K562 (cell line): ENCODE measurements around the gene NOA1. TPM values are rescaled to one million over a fixed set of nuclear protein-coding genes. Genes with fewer than 3 reads are reported as not detected.
A peak's percentile ranks its signal among the peaks of the same experiment; 100 is the strongest.

Source experiments
- CHCHD3 ChIP-seq: fragments of 250-450 bp; sonication (Bioruptor Pico); IDR thresholded peaks from 2 replicates; pipeline ENCODE4 v2.1.2; 2022; ENCODE audit warnings: mild to moderate bottlenecking
- FOXK1 ChIP-seq: sonication (generic); formaldehyde crosslinking; IDR thresholded peaks from 2 replicates; pipeline ENCODE4 v1.8.0; 2022; ENCODE audit warnings: missing genetic modification reagents, mild to moderate bottlenecking, borderline replicate concordance
- NFRKB ChIP-seq: fragments of 450-650 bp; IDR thresholded peaks from 2 replicates; pipeline ENCODE4 v1.6.1; 2016; ENCODE audit warnings: low read depth
- NR1H2 ChIP-seq: sonication (generic); formaldehyde crosslinking; IDR thresholded peaks from 2 replicates; pipeline ENCODE4 v1.4.0; 2020; ENCODE audit warnings: mild to moderate bottlenecking, missing genetic modification reagents
- NR3C1 ChIP-seq: sonication (generic); formaldehyde crosslinking; IDR thresholded peaks from 2 replicates; pipeline ENCODE4 v1.8.1; 2022; ENCODE audit warnings: missing genetic modification reagents
- POLR2A ChIP-seq: fragments of 450-650 bp; conservative IDR thresholded peaks from 2 replicates; pipeline ENCODE4 v1.6.1; 2016
- SLC30A9 ChIP-seq: fragments of 250-450 bp; sonication (Bioruptor Pico); IDR thresholded peaks from 2 replicates; pipeline ENCODE4 v1.8.0; 2022; ENCODE audit warnings: mild to moderate bottlenecking, moderate library complexity
- SRSF9 ChIP-seq: fragments of 200-400 bp; formaldehyde crosslinking; IDR thresholded peaks from 2 replicates; pipeline ENCODE4 v1.6.1; 2017; ENCODE audit warnings: low read depth, low read length, borderline replicate concordance
- TBL1XR1 ChIP-seq, 2 experiments: IDR thresholded peaks; 2 replicates each; pipeline ENCODE4 v1.6.1; 2012; ENCODE audit warnings: improper control_type of control experiment in 2 of 2, low read length in 2 of 2, mild to moderate bottlenecking in 1 of 2
- TBP ChIP-seq: optimal IDR thresholded peaks from 2 replicates; pipeline ENCODE3; 2011; ENCODE audit warnings: low read depth, low read length, improper control_type of control experiment
- ZBTB34 ChIP-seq: fragments of 250-450 bp; sonication (Bioruptor Pico); IDR thresholded peaks from 2 replicates; pipeline ENCODE4 v1.8.0; 2021; ENCODE audit warnings: mild to moderate bottlenecking, moderate library complexity
- ZNF280A ChIP-seq: fragments of 450-650 bp; IDR thresholded peaks from 2 replicates; pipeline ENCODE4 v1.6.1; 2018; ENCODE audit warnings: mild to moderate bottlenecking, low read depth; ENCODE audit not compliant: partially characterized antibody
- polyA plus RNA-seq, 8 experiments: library from polyadenylated mRNA; depleted of rRNA in 4 of 8; stranded (reverse) in 5 of 8; unstranded in 3 of 8; fragments of >200 nt; fragmentation: Nextera tagmentation in 2 of 8; fragmentation: Illumina TruSeq in 1 of 8; extraction: Ambion mirVana in 2 of 8; extraction: Trizol in 1 of 8; gene quantifications; 2 replicates each; pipeline versions ENCODE4 v1.2.1 to v1.2.3, GENCODE V29; 2011 to 2014; ENCODE audit warnings: inconsistent platforms in 1 of 8, missing spikeins in 1 of 8
- total RNA-seq, 7 experiments: library from RNA; depleted of rRNA in 6 of 7; stranded (reverse); fragments of >200 nt in 6 of 7; fragmentation: Illumina TruSeq in 2 of 7; extraction: Trizol in 2 of 7; gene quantifications; 2 replicates each; pipeline versions ENCODE4 v1.2.1 to v1.2.3, GENCODE V29; 2011 to 2021; ENCODE audit warnings: low replicate concordance in 1 of 7
- TF ChIP-seq, protein P1 (sequence below): fragments of 450-650 bp; IDR thresholded peaks from one replicate; pipeline ENCODE4 v1.6.1; 2018; ENCODE audit warnings: mild to moderate bottlenecking, moderate library complexity; ENCODE audit not compliant: partially characterized antibody
- TF ChIP-seq, protein P2 (sequence below), 2 experiments: fragments of 450-650 bp; formaldehyde crosslinking in 1 of 2; IDR thresholded peaks; 2 replicates each; pipeline versions ENCODE4 v1.4.0 to v1.6.1; 2014 to 2020; ENCODE audit warnings: mild to moderate bottlenecking in 2 of 2, borderline replicate concordance in 1 of 2, low read depth in 1 of 2

The NOA1 gene
- total and polyA plus RNA-seq, 9 of the 15 experiments (the other 6 are each of a cell fraction or from before 2014, with no cell fraction given) = 2.6 to 26.6 (median 16.7) TPM

- TF ChIP-seq, protein P1, sequence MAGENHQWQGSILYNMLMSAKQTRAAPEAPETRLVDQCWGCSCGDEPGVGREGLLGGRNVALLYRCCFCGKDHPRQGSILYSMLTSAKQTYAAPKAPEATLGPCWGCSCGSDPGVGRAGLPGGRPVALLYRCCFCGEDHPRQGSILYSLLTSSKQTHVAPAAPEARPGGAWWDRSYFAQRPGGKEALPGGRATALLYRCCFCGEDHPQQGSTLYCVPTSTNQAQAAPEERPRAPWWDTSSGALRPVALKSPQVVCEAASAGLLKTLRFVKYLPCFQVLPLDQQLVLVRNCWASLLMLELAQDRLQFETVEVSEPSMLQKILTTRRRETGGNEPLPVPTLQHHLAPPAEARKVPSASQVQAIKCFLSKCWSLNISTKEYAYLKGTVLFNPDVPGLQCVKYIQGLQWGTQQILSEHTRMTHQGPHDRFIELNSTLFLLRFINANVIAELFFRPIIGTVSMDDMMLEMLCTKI = no peak
- TF ChIP-seq NR1H2 (no peak), POLR2A (peak; percentile 97), ZNF280A (no peak), ZBTB34 (CRISPR knock-in tag) (no peak), SRSF9 (no peak), TBL1XR1 (IDR thresholded peaks at IDR 0.05; ENCODE audit: low read length in 2 of 2) (no peak), NFRKB (no peak), SLC30A9 (CRISPR knock-in tag) (no peak), TBP (peak; percentile 95), NR3C1 (CRISPR knock-in tag) (no peak), FOXK1 (CRISPR knock-in tag) (0 out of 2 replicates have a peak, but pooled peaks have one; percentile 35), CHCHD3 (CRISPR knock-in tag) (no peak)
- TF ChIP-seq, protein P2, sequence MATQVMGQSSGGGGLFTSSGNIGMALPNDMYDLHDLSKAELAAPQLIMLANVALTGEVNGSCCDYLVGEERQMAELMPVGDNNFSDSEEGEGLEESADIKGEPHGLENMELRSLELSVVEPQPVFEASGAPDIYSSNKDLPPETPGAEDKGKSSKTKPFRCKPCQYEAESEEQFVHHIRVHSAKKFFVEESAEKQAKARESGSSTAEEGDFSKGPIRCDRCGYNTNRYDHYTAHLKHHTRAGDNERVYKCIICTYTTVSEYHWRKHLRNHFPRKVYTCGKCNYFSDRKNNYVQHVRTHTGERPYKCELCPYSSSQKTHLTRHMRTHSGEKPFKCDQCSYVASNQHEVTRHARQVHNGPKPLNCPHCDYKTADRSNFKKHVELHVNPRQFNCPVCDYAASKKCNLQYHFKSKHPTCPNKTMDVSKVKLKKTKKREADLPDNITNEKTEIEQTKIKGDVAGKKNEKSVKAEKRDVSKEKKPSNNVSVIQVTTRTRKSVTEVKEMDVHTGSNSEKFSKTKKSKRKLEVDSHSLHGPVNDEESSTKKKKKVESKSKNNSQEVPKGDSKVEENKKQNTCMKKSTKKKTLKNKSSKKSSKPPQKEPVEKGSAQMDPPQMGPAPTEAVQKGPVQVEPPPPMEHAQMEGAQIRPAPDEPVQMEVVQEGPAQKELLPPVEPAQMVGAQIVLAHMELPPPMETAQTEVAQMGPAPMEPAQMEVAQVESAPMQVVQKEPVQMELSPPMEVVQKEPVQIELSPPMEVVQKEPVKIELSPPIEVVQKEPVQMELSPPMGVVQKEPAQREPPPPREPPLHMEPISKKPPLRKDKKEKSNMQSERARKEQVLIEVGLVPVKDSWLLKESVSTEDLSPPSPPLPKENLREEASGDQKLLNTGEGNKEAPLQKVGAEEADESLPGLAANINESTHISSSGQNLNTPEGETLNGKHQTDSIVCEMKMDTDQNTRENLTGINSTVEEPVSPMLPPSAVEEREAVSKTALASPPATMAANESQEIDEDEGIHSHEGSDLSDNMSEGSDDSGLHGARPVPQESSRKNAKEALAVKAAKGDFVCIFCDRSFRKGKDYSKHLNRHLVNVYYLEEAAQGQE (IDR thresholded peaks at IDR 0.05; ENCODE audit: borderline replicate concordance) = no peak
- TF ChIP-seq, protein P2 (CRISPR knock-in tag; IDR thresholded peaks at IDR 0.05; ENCODE audit: low read depth) = no peak
These were observed at the start of gene NOA1 (continued) for GRCh38 chr4:56977321-56978012.
